Measurements from ENCODE around the gene TRIO.

GRCh38 chr5:14414007-14414406 lies 270.9 kb downstream of the TRIO start:
- TF ChIP-seq SIN3A (IDR thresholded peaks at IDR 0.05; ENCODE audit: low read depth) = no peak
- TF ChIP-seq, protein P1, sequence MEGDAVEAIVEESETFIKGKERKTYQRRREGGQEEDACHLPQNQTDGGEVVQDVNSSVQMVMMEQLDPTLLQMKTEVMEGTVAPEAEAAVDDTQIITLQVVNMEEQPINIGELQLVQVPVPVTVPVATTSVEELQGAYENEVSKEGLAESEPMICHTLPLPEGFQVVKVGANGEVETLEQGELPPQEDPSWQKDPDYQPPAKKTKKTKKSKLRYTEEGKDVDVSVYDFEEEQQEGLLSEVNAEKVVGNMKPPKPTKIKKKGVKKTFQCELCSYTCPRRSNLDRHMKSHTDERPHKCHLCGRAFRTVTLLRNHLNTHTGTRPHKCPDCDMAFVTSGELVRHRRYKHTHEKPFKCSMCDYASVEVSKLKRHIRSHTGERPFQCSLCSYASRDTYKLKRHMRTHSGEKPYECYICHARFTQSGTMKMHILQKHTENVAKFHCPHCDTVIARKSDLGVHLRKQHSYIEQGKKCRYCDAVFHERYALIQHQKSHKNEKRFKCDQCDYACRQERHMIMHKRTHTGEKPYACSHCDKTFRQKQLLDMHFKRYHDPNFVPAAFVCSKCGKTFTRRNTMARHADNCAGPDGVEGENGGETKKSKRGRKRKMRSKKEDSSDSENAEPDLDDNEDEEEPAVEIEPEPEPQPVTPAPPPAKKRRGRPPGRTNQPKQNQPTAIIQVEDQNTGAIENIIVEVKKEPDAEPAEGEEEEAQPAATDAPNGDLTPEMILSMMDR (IDR thresholded peaks at IDR 0.05 in 2 of 3, conservative IDR thresholded peaks at IDR 0.05 in 1 of 3; ENCODE audit: borderline replicate concordance in 1 of 3, insufficient read depth in 1 of 3, low read depth in 2 of 3, low read length in 2 of 3) = no peak
- TF ChIP-seq POLR2A (IDR thresholded peaks at IDR 0.05; ENCODE audit: borderline replicate concordance, extremely low read depth, insufficient read depth, insufficient read length) = no peak
- TF ChIP-seq JUND (IDR thresholded peaks at IDR 0.05) = no peak
- TF ChIP-seq CEBPB (IDR thresholded peaks at IDR 0.05; ENCODE audit: low read depth) = no peak
- TF ChIP-seq YY1 (IDR thresholded peaks at IDR 0.05; ENCODE audit: extremely low read depth, insufficient replicate concordance, low read depth, low read length) = no peak
- TF ChIP-seq POLR2AphosphoS5 (IDR thresholded peaks at IDR 0.05; ENCODE audit: low read depth, low read length) = no peak
- no peak for TF ChIP-seq EZH2phosphoT487 (IDR thresholded peaks at IDR 0.05; ENCODE audit: borderline replicate concordance)
- no peak for TF ChIP-seq RAD21 (IDR thresholded peaks at IDR 0.05; ENCODE audit: low read depth)
- no peak for TF ChIP-seq EZH2 (IDR thresholded peaks at IDR 0.05)
- TF ChIP-seq, protein P2, sequence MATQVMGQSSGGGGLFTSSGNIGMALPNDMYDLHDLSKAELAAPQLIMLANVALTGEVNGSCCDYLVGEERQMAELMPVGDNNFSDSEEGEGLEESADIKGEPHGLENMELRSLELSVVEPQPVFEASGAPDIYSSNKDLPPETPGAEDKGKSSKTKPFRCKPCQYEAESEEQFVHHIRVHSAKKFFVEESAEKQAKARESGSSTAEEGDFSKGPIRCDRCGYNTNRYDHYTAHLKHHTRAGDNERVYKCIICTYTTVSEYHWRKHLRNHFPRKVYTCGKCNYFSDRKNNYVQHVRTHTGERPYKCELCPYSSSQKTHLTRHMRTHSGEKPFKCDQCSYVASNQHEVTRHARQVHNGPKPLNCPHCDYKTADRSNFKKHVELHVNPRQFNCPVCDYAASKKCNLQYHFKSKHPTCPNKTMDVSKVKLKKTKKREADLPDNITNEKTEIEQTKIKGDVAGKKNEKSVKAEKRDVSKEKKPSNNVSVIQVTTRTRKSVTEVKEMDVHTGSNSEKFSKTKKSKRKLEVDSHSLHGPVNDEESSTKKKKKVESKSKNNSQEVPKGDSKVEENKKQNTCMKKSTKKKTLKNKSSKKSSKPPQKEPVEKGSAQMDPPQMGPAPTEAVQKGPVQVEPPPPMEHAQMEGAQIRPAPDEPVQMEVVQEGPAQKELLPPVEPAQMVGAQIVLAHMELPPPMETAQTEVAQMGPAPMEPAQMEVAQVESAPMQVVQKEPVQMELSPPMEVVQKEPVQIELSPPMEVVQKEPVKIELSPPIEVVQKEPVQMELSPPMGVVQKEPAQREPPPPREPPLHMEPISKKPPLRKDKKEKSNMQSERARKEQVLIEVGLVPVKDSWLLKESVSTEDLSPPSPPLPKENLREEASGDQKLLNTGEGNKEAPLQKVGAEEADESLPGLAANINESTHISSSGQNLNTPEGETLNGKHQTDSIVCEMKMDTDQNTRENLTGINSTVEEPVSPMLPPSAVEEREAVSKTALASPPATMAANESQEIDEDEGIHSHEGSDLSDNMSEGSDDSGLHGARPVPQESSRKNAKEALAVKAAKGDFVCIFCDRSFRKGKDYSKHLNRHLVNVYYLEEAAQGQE (IDR thresholded peaks at IDR 0.05; ENCODE audit: low read depth) = no peak
- no peak for TF ChIP-seq ZFX (IDR thresholded peaks at IDR 0.05)

Measured in HCT116 (cell line).